Fibroblast of lung (primary cell): ENCODE data around the gene MAPKAP1. TPM values are rescaled to one million over a fixed set of nuclear protein-coding genes. Genes with fewer than 3 reads are reported as not detected.

Experiments
- DNase-seq, 2 donors: peaks; one replicate each; pipeline versions ENCODE4 v3.0.0 to v3.0.0-alpha.2; 2010; ENCODE audit warnings: low read depth in 2 of 2
- H2AFZ ChIP-seq: 2 replicates; pipeline ENCODE4 v1.5.1; 2012; ENCODE audit warnings: low read length, control low read depth, inconsistent platforms
- H3K27ac ChIP-seq: 2 replicates; pipeline ENCODE4 v1.5.1; 2011; ENCODE audit warnings: low read length, control low read depth; ENCODE audit not compliant: insufficient read depth
- H3K27me3 ChIP-seq: 2 replicates; pipeline ENCODE4 v1.5.1; 2011; ENCODE audit warnings: mild to moderate bottlenecking, low read length; ENCODE audit not compliant: control insufficient read depth, insufficient read depth
- H3K36me3 ChIP-seq: 2 replicates; pipeline ENCODE4 v1.5.1; 2011; ENCODE audit warnings: low read length; ENCODE audit not compliant: control insufficient read depth, insufficient read depth
- H3K4me1 ChIP-seq: 2 replicates; pipeline ENCODE4 v1.5.1; 2011; ENCODE audit warnings: low read length; ENCODE audit not compliant: control insufficient read depth, insufficient read depth; ENCODE audit errors: extremely low read depth
- H3K4me2 ChIP-seq: 2 replicates; pipeline ENCODE4 v1.5.1; 2011; ENCODE audit warnings: low read length, control low read depth; ENCODE audit not compliant: insufficient read depth; ENCODE audit errors: extremely low read depth
- H3K4me3 ChIP-seq, 4 experiments: fragments of 200-600 bp in 1 of 4; sonication (generic) in 1 of 4; replicated peaks in 1 of 4; 2 replicates each; pipeline ENCODE4 v1.5.1; 2011 to 2016; ENCODE audit warnings: low read length in 4 of 4, low read depth in 3 of 4, mild to moderate bottlenecking in 3 of 4, control low read depth in 2 of 4, inconsistent platforms in 1 of 4, mixed read lengths in 1 of 4; ENCODE audit not compliant: insufficient read depth in 1 of 4; ENCODE audit errors: control extremely low read depth in 1 of 4
- H3K79me2 ChIP-seq: 2 replicates; pipeline ENCODE4 v1.5.1; 2012; ENCODE audit warnings: mild to moderate bottlenecking, low read length, inconsistent platforms; ENCODE audit not compliant: control insufficient read depth, insufficient read depth
- H3K9ac ChIP-seq: 2 replicates; pipeline ENCODE4 v1.5.1; 2011; ENCODE audit warnings: mild to moderate bottlenecking, low read length, control low read depth; ENCODE audit not compliant: insufficient read depth
- H3K9me3 ChIP-seq: 2 replicates; pipeline ENCODE4 v1.5.1; 2012; ENCODE audit warnings: low read depth, low read length; ENCODE audit not compliant: control insufficient read depth, insufficient read depth
- H4K20me1 ChIP-seq: 2 replicates; pipeline ENCODE4 v1.5.1; 2011; ENCODE audit warnings: low read length; ENCODE audit not compliant: control insufficient read depth, insufficient read depth; ENCODE audit errors: extremely low read depth
- EZH2 ChIP-seq: IDR thresholded peaks from 2 replicates; pipeline ENCODE4 v1.5.1; 2012; ENCODE audit warnings: low read length, control low read depth, mild to moderate bottlenecking; ENCODE audit errors: missing control alignments
- polyA plus RNA-seq, 2 donors: library from polyadenylated mRNA; depleted of rRNA in 1 of 2; stranded (reverse) in 1 of 2; unstranded in 1 of 2; fragments of >200 nt; gene quantifications; 2 replicates each; pipeline ENCODE4 v1.2.1, GENCODE V29; 2011 to 2012; ENCODE audit warnings: missing spikeins in 1 of 2
- total RNA-seq: library from RNA; depleted of rRNA; stranded (reverse); fragments of >200 nt; gene quantifications from 2 replicates; pipeline ENCODE4 v1.2.1, GENCODE V29; 2014
- TF ChIP-seq, protein P1 (sequence below), 2 donors: IDR thresholded peaks in 1 of 2; conservative IDR thresholded peaks in 1 of 2; 1 replicate in 1 of 2; 2 replicates in 1 of 2; pipeline ENCODE4 v1.5.1; 2011 to 2012; ENCODE audit warnings: low read length in 2 of 2, control low read depth in 1 of 2, inconsistent platforms in 1 of 2, low read depth in 1 of 2, mild to moderate bottlenecking in 1 of 2

MAPKAP1 gene
- total and polyA plus RNA-seq, 2 donors (not counting 1 experiment from before 2014, with no cell fraction given), result 63.7 to 127 TPM

DNA sequence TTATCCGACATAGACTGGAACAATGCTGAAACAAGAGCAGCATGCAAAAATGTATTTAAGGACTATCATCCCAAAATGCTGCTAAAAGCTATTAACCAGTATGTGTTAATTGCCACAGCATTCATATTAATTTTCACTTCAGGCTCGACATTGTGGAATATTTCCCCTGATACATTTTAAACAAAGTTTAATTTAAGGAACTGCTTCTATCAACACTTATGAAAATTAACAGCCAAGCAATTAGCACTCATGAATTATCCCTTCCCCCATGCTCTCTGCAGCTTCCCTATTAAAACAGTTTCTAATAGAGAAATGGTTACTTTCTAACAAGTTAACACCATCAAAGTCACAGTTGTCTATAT, 54.8 kb downstream of the MAPKAP1 start:
- no peak overlapping the region for H3K4me2 ChIP-seq
- H4K20me1 ChIP-seq, result no peaks in the 10 kb centered on the region
- TF ChIP-seq, protein P1, sequence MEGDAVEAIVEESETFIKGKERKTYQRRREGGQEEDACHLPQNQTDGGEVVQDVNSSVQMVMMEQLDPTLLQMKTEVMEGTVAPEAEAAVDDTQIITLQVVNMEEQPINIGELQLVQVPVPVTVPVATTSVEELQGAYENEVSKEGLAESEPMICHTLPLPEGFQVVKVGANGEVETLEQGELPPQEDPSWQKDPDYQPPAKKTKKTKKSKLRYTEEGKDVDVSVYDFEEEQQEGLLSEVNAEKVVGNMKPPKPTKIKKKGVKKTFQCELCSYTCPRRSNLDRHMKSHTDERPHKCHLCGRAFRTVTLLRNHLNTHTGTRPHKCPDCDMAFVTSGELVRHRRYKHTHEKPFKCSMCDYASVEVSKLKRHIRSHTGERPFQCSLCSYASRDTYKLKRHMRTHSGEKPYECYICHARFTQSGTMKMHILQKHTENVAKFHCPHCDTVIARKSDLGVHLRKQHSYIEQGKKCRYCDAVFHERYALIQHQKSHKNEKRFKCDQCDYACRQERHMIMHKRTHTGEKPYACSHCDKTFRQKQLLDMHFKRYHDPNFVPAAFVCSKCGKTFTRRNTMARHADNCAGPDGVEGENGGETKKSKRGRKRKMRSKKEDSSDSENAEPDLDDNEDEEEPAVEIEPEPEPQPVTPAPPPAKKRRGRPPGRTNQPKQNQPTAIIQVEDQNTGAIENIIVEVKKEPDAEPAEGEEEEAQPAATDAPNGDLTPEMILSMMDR (conservative IDR thresholded peaks at IDR 0.05 in 1 of 2, IDR thresholded peaks at IDR 0.05 in 1 of 2; ENCODE audit: low read depth in 1 of 2, low read length in 2 of 2), result no peak
- TF ChIP-seq EZH2, result no peak
- H3K4me1 ChIP-seq, result peaks cover 11% of the 10 kb centered on the region
- no peak for DNase-seq
- no peak overlapping the region for H3K4me3 ChIP-seq
- no peaks in the 10 kb centered on the region for H3K36me3 ChIP-seq
- no peak overlapping the region for H3K9ac ChIP-seq
- peaks cover 21% of the 10 kb centered on the region for H3K79me2 ChIP-seq
- H3K9me3 ChIP-seq, result no peaks in the 10 kb centered on the region
- no peak overlapping the region for H3K27ac ChIP-seq
- no peaks in the 10 kb centered on the region for H3K27me3 ChIP-seq
- H2AFZ ChIP-seq, result no peak overlapping the region

DNA sequence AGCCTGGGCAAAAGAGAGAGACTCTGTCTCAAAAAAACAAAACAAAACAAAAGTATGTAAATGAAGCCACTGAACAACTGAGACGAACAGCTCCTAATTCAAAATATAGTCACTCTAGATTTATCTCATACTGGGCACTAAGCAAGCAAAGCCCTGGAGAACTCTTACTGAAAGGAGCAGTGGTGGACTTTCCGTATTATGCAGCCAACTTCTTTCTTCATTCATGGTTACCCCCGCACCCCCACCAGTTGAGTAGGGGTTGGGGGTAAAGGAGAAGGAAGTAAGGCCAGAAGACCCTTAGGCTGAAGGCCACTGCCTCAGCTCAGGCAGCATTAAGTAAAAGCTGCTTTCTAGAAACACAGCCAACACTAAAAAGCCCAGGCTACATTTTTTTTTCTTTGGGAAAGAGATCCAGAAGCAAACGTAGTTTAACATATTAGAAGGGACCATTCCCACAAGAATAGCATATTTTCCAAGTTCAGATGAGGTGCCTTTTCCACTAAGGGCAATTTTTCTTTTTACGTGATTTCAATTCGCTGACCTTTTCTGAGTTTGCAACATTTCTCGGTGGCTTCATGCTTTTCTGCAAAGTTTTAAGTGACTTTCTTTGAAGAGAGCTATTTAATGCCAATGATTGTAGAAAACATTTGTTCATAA, 55.3 kb downstream of the MAPKAP1 start:
- H3K9me3 ChIP-seq, result no peaks in the 10 kb centered on the region
- H3K79me2 ChIP-seq, result peaks cover 21% of the 10 kb centered on the region
- DNase-seq, result no peak
- no peaks in the 10 kb centered on the region for H3K36me3 ChIP-seq
- no peak for TF ChIP-seq EZH2
- TF ChIP-seq, protein P1 (conservative IDR thresholded peaks at IDR 0.05 in 1 of 2, IDR thresholded peaks at IDR 0.05 in 1 of 2; ENCODE audit: low read depth in 1 of 2, low read length in 2 of 2), result no peak
- no peak overlapping the region for H2AFZ ChIP-seq
- H3K4me1 ChIP-seq, result peaks cover 12% of the 10 kb centered on the region
- no peaks in the 10 kb centered on the region for H4K20me1 ChIP-seq
- no peak overlapping the region for H3K4me3 ChIP-seq
- no peak overlapping the region for H3K27ac ChIP-seq
- H3K27me3 ChIP-seq, result no peaks in the 10 kb centered on the region
- no peak overlapping the region for H3K9ac ChIP-seq
- peak overlapping the region; percentile 8 for H3K4me2 ChIP-seq

DNA sequence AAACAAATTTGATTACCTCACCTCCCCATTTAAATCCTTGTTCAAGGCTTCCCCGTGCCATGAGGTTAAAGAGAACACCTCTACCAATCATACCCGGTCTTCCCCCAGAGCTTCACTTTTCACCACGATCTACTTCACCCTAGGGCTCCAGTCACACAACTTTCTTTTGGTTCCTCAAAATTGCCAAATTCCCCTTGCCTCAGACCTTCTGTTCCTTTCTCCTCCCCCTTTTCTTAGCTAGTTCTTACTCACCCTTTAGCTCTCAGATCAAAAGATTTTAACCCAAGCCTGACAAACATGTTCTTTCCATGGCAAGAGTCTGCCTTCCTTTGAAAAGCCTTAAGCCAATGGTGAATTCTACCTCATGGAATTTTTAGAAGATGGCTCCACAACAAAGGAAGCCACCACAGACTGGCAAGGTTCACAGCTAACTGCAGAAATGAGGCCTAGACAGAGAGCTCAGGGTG, 56.7 kb downstream of the MAPKAP1 start:
- Histone ChIP-seq H3K4me2 (peak overlapping the region; percentile 20), H2AFZ (no peak overlapping the region), H3K9me3 (no peaks in the 10 kb centered on the region), H3K9ac (no peak overlapping the region), H4K20me1 (no peaks in the 10 kb centered on the region), H3K79me2 (peaks cover 21% of the 10 kb centered on the region), H3K36me3 (no peaks in the 10 kb centered on the region), H3K27me3 (no peaks in the 10 kb centered on the region), H3K4me3 (peak overlapping the region in 1 of 4 experiments; percentile 26), H3K4me1 (peaks cover 12% of the 10 kb centered on the region), H3K27ac (peak overlapping the region; percentile 56)
- no peak for TF ChIP-seq EZH2
- TF ChIP-seq, protein P1 (conservative IDR thresholded peaks at IDR 0.05 in 1 of 2, IDR thresholded peaks at IDR 0.05 in 1 of 2; ENCODE audit: low read depth in 1 of 2, low read length in 2 of 2), result no peak
- peak; percentile 44 to 75 for DNase-seq
